Thoracic aorta (tissue), 2 donors: ENCODE measurements around the gene GATB. TPM values are rescaled to one million over a fixed set of nuclear protein-coding genes. Genes with fewer than 3 reads are reported as not detected.

Experiments
- ATAC-seq: fragments of 150-250 bp; one replicate; pipeline ENCODE4 v1.8.0; 2017; ENCODE audit warnings: low read depth; ENCODE audit not compliant: insufficient number of reproducible peaks, low FRiP score
- DNase-seq: peaks from one replicate; pipeline ENCODE4 v3.0.0-alpha.2; 2020; ENCODE audit warnings: low spot score
- H3K27ac ChIP-seq, 2 donors: fragments of 200-600 bp; sonication (generic); 1 replicate in 1 of 2; 2 replicates in 1 of 2; pipeline ENCODE4 v1.5.1; 2016; ENCODE audit warnings: mild to moderate bottlenecking in 2 of 2, moderate library complexity in 2 of 2
- H3K27me3 ChIP-seq: fragments of 200-600 bp; sonication (generic); replicated peaks from 2 replicates; pipeline ENCODE4 v1.6.0; 2016; ENCODE audit warnings: mild to moderate bottlenecking; ENCODE audit not compliant: insufficient read depth
- H3K36me3 ChIP-seq: fragments of 200-600 bp; sonication (generic); one replicate; pipeline ENCODE4 v1.5.1; 2016
- H3K4me1 ChIP-seq, 2 donors: fragments of 200-600 bp; sonication (generic); 1 replicate in 1 of 2; 2 replicates in 1 of 2; pipeline versions ENCODE4 v1.5.1 to v1.6.0; 2016; ENCODE audit warnings: low read depth in 2 of 2, mild to moderate bottlenecking in 1 of 2; ENCODE audit not compliant: control insufficient read depth in 1 of 2
- H3K4me3 ChIP-seq: fragments of 200-600 bp; sonication (generic); 2 replicates; pipeline ENCODE4 v1.5.1; 2016; ENCODE audit warnings: mild to moderate bottlenecking
- H3K9me3 ChIP-seq: fragments of 200-600 bp; sonication (generic); 2 replicates; pipeline ENCODE4 v1.5.1; 2016
- CTCF ChIP-seq: fragments of 200-600 bp; sonication (generic); IDR thresholded peaks from one replicate; pipeline ENCODE4 v1.5.1; 2019; ENCODE audit warnings: antibody characterized with exemption
- total RNA-seq, 2 donors: library from RNA; depleted of rRNA; stranded (reverse); fragments of >200 nt; gene quantifications; one replicate each; pipeline versions ENCODE4 v1.1.0 to v1.2.3, GENCODE V29; 2016

Gene GATB
- total RNA-seq, 2 donors from 2014 or later: 7.7 to 27.2 TPM

DNA sequence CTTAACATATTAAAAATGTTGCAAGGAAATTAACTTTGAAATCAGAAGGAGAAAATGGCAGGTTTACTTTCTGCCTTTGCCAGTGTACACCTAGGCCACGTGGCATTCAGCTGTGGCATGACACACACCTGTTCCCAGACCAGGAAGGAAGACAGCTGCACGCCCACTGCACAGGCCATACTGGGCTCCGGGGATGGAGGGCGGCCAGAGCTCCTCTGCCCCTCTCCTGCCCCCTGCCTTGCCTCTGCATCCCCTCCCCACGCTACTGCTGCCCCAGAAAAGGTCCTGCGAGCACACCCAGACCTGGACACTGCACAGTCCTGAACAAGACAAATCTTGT lies 68.4 kb downstream of the GATB start:
- TF ChIP-seq CTCF: no peak
- H3K4me1 ChIP-seq: peaks cover 0 to 34% of the 10 kb centered on the region in 2 donors
- no peak overlapping the region for H3K27ac ChIP-seq
- ATAC-seq: no peak
- no peak for DNase-seq
- no peaks in the 10 kb centered on the region for H3K27me3 ChIP-seq
- no peaks in the 10 kb centered on the region for H3K9me3 ChIP-seq
- no peak overlapping the region for H3K4me3 ChIP-seq
- no peaks in the 10 kb centered on the region for H3K36me3 ChIP-seq

DNA sequence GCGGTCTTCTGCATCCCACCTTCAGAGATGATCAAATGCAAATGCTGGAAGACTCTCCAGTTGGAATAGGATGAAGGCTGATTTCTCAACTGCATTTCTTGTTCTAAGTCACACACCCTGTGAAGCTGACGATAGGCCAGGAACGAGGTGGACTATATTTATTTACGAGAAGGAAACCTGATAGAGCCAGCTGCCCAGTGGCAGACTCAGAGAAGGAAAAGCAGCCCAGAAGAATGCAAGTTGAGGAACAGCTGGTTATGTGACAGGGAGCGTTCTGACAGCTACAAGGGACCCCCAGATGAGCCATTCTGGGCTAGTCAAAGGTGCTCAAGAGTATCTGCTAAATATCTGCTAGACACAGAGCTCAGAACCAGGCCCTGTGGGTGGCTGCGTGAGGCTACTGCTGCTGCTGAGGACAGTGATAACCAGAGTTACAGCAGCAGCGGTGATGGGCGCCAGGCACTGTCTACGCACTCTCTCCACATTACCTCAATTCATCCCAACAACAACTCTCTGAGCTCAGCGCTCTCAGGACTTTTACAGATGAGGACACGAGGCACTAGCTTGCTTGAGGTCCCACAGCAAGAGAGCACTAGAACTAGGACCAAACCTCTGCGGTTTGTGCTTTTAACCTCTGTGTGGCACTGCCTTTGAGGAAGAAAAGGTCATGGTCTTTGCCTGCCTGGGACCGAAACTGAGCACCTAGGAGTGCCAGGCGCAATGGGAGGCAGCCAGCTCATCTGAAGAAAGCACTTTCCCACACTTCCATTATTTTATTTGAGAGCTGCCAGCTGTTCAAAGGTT lies 69.0 kb downstream of the GATB start:
- DNase-seq (no peak), ATAC-seq (no peak)
- Histone ChIP-seq H3K4me1 (peaks cover 0 to 39% of the 10 kb centered on the region in 2 donors), H3K36me3 (no peaks in the 10 kb centered on the region), H3K27ac (no peak overlapping the region), H3K27me3 (no peaks in the 10 kb centered on the region), H3K9me3 (no peaks in the 10 kb centered on the region), H3K4me3 (no peak overlapping the region)
- no peak for TF ChIP-seq CTCF

GRCh38 chr4:151690876-151691275 lies 69.9 kb downstream of the GATB start:
- H3K9me3 ChIP-seq: no peaks in the 10 kb centered on the region
- ATAC-seq (no peak), DNase-seq (no peak)
- no peak overlapping the region for H3K27ac ChIP-seq
- H3K4me1 ChIP-seq: peaks cover 0 to 41% of the 10 kb centered on the region in 2 donors
- no peaks in the 10 kb centered on the region for H3K36me3 ChIP-seq
- H3K27me3 ChIP-seq: no peaks in the 10 kb centered on the region
- no peak overlapping the region for H3K4me3 ChIP-seq
- TF ChIP-seq CTCF: no peak

DNA sequence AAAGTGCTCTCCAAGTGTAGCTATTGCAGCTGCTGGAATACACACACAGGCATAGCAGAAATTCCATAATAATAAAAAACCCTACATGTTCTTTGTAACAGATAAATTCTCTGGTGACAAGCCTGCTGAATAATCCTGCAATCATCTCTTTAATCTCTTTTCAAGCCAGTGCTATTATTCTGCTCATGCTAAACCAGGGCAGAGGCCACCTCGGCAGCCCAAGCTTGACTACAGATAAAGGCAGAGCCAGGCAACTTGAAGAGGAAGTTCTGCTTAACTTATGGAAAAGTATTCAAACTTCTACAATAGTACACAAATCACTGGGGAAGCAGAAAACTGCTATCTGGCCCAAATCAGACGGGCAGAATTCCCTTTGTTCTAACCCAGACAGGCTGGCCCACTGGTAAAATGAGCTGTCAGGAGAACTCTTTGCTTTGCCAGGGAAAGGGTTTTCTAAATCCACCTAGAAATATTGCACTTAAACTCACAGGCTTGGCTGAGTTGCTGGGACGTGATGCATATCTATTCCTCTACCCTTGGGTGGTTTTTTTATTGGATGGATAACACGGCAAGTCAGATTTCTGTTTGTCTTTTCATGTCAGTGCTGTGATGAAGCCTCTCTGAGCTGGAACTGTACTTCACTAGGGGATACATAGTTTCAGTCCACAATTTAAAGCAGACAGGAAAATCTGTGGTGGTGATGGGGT lies 70.5 kb downstream of the GATB start:
- no peak for ATAC-seq
- DNase-seq: no peak
- H3K4me1 ChIP-seq: peaks cover 0 to 41% of the 10 kb centered on the region in 2 donors
- H3K27me3 ChIP-seq: no peaks in the 10 kb centered on the region
- no peaks in the 10 kb centered on the region for H3K9me3 ChIP-seq
- no peak for TF ChIP-seq CTCF
- no peak overlapping the region for H3K27ac ChIP-seq
- H3K36me3 ChIP-seq: no peaks in the 10 kb centered on the region
- no peak overlapping the region for H3K4me3 ChIP-seq

- Histone ChIP-seq H3K4me3 (no peak overlapping the region), H3K27ac (no peak overlapping the region), H3K27me3 (no peaks in the 10 kb centered on the region), H3K9me3 (no peaks in the 10 kb centered on the region), H3K4me1 (peaks cover 0 to 41% of the 10 kb centered on the region in 2 donors), H3K36me3 (no peaks in the 10 kb centered on the region)
- no peak for DNase-seq
- TF ChIP-seq CTCF: no peak
- no peak for ATAC-seq
Observed at GRCh38 chr4:151689211-151689991, 71.4 kb downstream of the GATB start.
